Activated CD8-positive, alpha-beta memory T cell treated with anti-CD3 and anti-CD28 coated beads, Interleukin-2, amount 10 ng/mL, durations not matched to agents 7 days and 5 days (primary cell): Measurements from ENCODE around the gene RBP2. TPM values are rescaled to one million over a fixed set of nuclear protein-coding genes. Genes with fewer than 3 reads are reported as not detected.
"Not testable (repeated sequence)": the region's sequence is repeated elsewhere in the genome, so short reads cannot be mapped to it uniquely, and the experiment has no call there.

Experiments
- ATAC-seq: fragments of 150-1000 bp; cut with Tn5 transposase; one replicate; pipeline ENCODE4 v1.10.0; 2021; ENCODE audit warnings: moderate library complexity
- CTCF ChIA-PET: fragments of 350-600 bp; sonication (Branson Sonifier 250); formaldehyde crosslinking; loops from one replicate; lab custom pipeline; 2021; ENCODE audit warnings: antibody characterized with exemption; lab: Charles Lee
- DNase-seq: peaks from one replicate; pipeline ENCODE4 v3.0.0-alpha.2; 2020
- H3K27ac Mint-ChIP-seq: one replicate; pipeline ENCODE4 v1.8.0; 2021; ENCODE audit warnings: mild to moderate bottlenecking, mixed read lengths
- H3K27me3 Mint-ChIP-seq: one replicate; pipeline ENCODE4 v1.8.0; 2021; ENCODE audit warnings: mixed read lengths
- H3K36me3 Mint-ChIP-seq: one replicate; pipeline ENCODE4 v1.8.0; 2021; ENCODE audit warnings: mild to moderate bottlenecking, mixed read lengths
- H3K4me1 Mint-ChIP-seq: one replicate; pipeline ENCODE4 v1.8.0; 2021; ENCODE audit warnings: mixed read lengths
- H3K4me3 Mint-ChIP-seq: one replicate; pipeline ENCODE4 v1.8.0; 2021; ENCODE audit warnings: mild to moderate bottlenecking, moderate library complexity, mixed read lengths
- H3K9me3 Mint-ChIP-seq: one replicate; pipeline ENCODE4 v1.8.0; 2022; ENCODE audit warnings: low read depth, mixed read lengths
- total RNA-seq, 2 experiments: library from RNA; stranded (reverse); gene quantifications; one replicate each; pipeline ENCODE4 v1.2.3, GENCODE V29; 2021

RBP2 gene
- total RNA-seq, 2 experiments from 2014 or later = not detected

DNA sequence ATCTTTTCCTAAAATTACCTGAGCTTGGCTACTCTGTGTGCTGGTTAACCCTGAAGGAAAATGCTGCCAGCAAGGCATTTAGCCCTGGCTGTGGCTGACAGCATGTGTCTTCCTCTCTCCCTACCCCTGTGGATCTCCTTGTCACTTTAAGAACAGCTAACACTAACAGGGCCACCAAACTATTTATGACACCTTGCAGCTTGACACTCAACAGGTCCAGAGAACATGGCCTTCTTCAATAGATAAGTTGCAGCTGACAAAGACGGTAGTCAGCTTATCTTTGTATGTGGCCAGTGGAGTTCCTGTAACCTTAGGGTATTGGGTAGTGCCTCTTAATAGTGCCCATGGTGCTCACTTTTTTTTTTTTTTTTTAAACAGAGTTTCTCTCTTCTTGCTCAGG is 54.9 kb downstream of the RBP2 start:
- H3K9me3 Mint-ChIP-seq = peaks cover 5% of the 10 kb centered on the region
- ATAC-seq (no peak), DNase-seq (no peak)
- H3K27me3 Mint-ChIP-seq = peaks cover 8% of the 10 kb centered on the region
- peaks cover under 1% of the 10 kb centered on the region for H3K36me3 Mint-ChIP-seq
- no peak overlapping the region for H3K4me3 Mint-ChIP-seq
- H3K4me1 Mint-ChIP-seq = no peaks in the 10 kb centered on the region
- CTCF ChIA-PET = no interaction called here
- no peak overlapping the region for H3K27ac Mint-ChIP-seq

DNA sequence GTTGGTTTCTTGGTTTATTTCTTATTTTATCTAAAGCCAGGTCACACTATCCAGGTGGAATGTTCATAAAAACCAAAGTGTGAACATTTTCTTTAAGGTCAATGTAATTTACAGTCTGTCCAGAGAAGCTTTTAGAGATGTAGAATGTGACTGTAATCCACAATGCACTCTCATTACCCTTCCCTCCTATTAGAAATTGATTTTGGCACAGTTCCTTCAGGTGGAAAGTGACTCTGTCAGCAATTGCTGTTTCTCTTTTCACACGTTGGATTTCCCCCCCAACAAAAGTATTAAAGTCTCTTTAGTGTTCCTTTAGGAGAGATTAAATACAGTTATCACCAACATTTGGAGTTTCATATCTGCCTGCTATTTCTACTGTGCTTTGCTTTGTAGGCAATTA is 55.3 kb downstream of the RBP2 start:
- Mint-ChIP-seq H3K36me3 (peaks cover 1% of the 10 kb centered on the region), H3K4me3 (no peak overlapping the region), H3K9me3 (peaks cover 7% of the 10 kb centered on the region), H3K4me1 (no peaks in the 10 kb centered on the region), H3K27ac (no peak overlapping the region), H3K27me3 (peaks cover 8% of the 10 kb centered on the region)
- no peak for DNase-seq
- CTCF ChIA-PET = no interaction called here
- ATAC-seq = no peak

DNA sequence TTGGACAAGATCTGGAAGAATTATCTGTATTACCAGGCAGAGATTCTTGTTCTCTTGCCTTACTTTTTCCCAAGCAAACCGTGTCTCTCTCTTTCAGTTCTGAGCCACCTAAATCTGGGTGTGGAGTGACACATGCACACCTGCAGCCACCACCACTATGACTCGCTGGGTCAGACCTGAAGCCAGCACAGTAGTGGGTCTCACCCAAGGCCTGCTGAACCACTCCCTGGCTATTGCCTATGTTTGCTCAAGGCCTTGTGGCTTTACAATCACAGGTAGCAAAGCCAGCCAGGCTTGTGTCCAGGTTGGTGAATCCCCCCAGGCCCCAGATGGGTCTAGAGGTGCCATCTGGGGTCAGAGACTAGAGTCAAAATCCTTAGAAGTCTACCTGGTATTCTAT is 58.2 kb downstream of the RBP2 start:
- CTCF ChIA-PET = no interaction called here
- Mint-ChIP-seq H3K27me3 (peaks cover 12% of the 10 kb centered on the region), H3K9me3 (peaks cover 12% of the 10 kb centered on the region), H3K4me3 (no peak overlapping the region), H3K27ac (no peak overlapping the region), H3K4me1 (no peaks in the 10 kb centered on the region), H3K36me3 (peaks cover 1% of the 10 kb centered on the region)
- no peak for DNase-seq
- ATAC-seq = no peak

DNA sequence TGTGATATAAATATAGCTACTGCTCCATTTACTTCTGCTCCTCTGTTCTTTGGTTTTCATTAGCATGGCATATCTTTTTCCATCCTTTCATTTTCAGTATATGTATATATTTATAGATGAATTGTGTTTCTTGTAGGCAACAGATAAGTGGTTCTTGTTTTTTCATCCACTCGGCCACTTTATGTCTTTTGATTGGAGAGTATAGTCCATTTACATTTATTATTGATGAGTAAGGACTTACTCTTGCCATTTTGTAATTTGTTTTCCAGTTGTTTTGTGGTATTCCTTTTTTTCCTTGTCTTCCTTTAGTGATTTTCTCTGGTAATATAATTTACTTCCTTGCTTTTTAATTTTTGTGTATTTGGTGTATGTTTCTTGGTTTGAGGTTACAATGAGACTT is 60.0 kb downstream of the RBP2 start:
- H3K4me3 Mint-ChIP-seq = no peak overlapping the region
- peaks cover 12% of the 10 kb centered on the region for H3K9me3 Mint-ChIP-seq
- DNase-seq (no peak), ATAC-seq (no peak)
- CTCF ChIA-PET = no interaction called here
- no peaks in the 10 kb centered on the region for H3K4me1 Mint-ChIP-seq
- peaks cover 25% of the 10 kb centered on the region for H3K27me3 Mint-ChIP-seq
- peaks cover 3% of the 10 kb centered on the region for H3K36me3 Mint-ChIP-seq
- no peak overlapping the region for H3K27ac Mint-ChIP-seq

DNA sequence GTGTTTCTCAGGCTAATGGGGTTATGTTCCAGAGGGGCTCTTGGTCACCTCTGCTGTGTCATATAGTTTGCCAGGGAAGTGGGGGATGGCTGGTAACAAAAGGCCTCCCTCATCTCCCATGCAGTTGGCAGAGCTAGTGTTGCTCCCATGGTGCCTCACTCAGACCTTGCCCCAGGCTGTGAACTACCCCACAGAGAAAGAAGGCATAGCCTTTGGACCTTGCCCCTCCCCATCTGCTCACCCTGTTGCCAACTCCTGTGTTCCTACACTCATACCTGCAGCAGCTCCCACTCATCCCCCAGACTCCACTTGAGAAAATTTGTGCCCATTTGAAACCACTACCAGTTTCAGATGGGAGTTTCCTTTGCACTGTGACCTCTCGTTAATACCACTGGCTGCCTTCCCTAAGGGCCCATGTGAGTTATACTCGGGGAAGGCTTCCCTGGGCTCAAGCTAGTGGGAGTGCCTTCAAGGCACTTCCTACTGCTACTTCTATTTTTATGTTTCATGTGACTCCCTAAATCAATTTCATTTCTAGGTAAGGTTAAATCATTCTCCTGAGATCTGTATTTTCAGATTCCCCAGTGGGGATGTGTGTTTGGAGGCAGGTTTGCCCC is 61.6 kb downstream of the RBP2 start:
- CTCF ChIA-PET = no interaction called here
- no peak overlapping the region for H3K27ac Mint-ChIP-seq
- DNase-seq (no peak), ATAC-seq (no peak)
- H3K27me3 Mint-ChIP-seq = peaks cover 26% of the 10 kb centered on the region
- no peaks in the 10 kb centered on the region for H3K4me1 Mint-ChIP-seq
- peaks cover 3% of the 10 kb centered on the region for H3K36me3 Mint-ChIP-seq
- H3K4me3 Mint-ChIP-seq = no peak overlapping the region
- H3K9me3 Mint-ChIP-seq = peaks cover 12% of the 10 kb centered on the region

DNA sequence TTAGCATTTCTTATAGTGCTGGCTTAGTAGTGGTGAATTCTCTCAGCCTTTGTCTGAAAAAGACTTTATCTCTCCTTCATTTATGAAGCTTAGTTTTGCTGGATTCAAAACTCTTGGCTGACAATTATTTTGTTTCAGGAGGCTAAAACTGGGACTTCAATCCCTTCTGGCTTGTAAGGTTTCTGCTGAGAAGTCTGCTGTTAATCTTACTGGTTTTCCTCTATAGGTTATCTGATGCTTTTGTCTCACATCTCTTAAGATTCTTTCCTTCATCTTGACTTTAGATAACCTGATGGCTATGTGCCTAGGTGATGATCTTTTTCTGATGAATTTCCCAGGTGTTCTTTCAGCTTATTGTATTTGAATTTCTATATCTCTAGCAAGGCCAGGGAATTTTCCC is 63.4 kb downstream of the RBP2 start:
- H3K36me3 Mint-ChIP-seq, H3K27ac Mint-ChIP-seq, DNase-seq, H3K4me3 Mint-ChIP-seq, CTCF ChIA-PET, H3K4me1 Mint-ChIP-seq, ATAC-seq: not testable (repeated sequence)
- Mint-ChIP-seq H3K27me3 (peaks cover 32% of the 10 kb centered on the region), H3K9me3 (peaks cover 17% of the 10 kb centered on the region)

Other genes starting within 250 kb of the RBP2 start
- gene MRPS22, start 132.5 kb downstream of the RBP2 start, total RNA-seq = 10 to 100 TPM; 36.1 to 41.2 TPM
- 100 to 1,000 TPM in 1 of 2 experiments, 10 to 100 TPM in 1; 78.9 to 104 TPM for gene COPB2, start 86.9 kb downstream of the RBP2 start, total RNA-seq
- not detected for gene RBP1, start 63.2 kb upstream of the RBP2 start, total RNA-seq
- gene NMNAT3, start 201.5 kb upstream of the RBP2 start, total RNA-seq = under 1 TPM; 0.55 to 0.80 TPM